ENCODE results near the gene F11.
"Not testable (repeated sequence)": the region's sequence is repeated elsewhere in the genome, so short reads cannot be mapped to it uniquely, and the experiment has no call there.

The F11 gene

GRCh38 chr4:186300659-186301390 is 34.8 kb downstream of the F11 start:
- DNase-seq = no peak

DNA sequence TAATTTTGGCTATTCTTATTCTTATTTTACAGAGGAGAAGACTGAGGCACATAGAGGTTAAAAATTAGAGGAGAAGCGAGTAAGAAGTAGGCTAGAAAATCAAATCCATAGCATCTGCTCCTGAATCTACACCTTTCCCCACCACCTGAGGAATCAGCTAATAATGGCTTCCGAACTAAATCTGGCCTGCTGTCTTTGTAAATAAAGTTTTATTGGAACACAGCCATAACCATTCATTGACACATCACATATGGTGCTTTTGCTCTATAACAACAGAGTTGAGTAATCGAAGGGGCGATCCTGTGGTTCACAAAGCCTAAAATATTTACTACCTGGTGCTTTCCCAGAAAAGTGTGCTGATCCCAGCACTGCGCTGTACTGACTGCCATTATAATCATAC is 38.2 kb downstream of the F11 start:
- DNase-seq = no peak

DNA sequence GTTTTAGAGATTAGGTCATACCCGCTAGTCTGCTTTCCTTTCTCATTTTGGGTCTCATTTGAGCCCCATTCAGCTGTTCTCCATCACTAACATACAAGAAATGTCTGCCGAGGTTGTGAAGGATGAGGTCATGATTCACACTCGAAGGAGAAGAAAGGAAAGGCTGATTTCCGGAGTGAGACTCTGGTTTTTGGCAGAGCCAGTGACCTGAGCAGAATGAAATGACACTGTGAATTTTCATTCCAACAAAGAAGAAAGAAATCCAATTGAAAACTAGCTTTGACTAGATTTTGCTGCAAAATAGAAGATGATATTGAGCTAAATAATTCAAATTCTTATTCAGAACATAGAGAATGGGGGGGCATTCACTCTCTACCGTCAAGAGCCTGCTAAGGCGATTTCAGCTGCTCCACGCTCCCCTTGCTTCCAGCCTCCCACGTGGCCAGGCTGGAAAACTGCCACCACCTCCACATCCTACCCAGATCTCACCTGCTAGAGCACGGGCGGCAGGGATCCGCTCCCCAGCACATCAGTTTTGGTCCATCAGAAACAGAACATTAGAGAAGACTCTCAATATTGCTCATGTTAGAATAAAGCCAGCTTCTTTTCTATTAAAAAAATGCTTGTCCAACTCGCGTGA is 39.0 kb downstream of the F11 start:
- DNase-seq = no peak

DNA sequence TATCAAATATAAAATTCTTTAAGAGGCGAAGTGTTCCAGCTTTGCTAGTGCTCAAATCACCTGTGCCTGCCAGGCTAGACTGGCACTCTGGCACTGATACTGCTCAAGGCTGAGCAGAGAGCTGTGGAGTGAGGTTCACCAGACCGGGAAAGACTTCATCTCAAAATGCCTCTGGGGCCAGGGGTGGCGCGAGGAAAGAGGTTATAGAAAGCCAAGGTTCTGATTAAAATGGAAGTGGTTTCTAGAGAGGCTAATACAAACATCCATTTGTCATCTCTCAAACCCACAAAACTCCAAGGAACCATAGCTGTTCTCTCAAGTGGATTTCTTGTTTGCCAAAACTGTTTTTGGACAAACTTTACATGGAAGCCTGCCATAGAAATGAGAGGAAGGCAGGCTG is 41.5 kb downstream of the F11 start:
- no peak for DNase-seq

- DNase-seq = no peak
Measured at GRCh38 chr4:186307916-186308315, 41.9 kb downstream of the F11 start.

- no peak for DNase-seq
Measured at GRCh38 chr4:186318481-186318880, 52.5 kb downstream of the F11 start.

GRCh38 chr4:186324660-186325059 is 58.7 kb downstream of the F11 start:
- not testable (repeated sequence) for DNase-seq

GRCh38 chr4:186326391-186326790 is 60.4 kb downstream of the F11 start:
- DNase-seq = no peak

DNA sequence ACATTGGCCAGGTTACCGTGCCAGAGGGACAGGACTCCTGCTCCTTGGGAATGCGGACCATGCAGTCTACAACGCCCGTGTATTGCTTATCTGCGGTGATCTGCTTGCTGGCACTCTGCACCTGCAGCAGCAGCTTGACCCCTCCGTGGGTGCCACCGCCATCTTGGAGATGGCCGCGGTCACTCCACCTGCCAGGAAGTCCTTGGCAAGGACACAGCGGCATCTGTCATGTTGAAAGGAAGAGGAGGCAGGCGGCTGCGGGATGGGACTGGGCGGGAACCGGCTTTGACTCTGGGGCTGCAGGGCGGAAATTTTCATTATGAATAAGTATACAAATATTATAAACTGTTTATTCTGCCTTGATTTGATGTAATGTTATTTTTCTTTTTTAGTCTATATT is 63.4 kb downstream of the F11 start:
- no peak for DNase-seq

- no peak for DNase-seq
Measured at GRCh38 chr4:186330368-186330767, 64.4 kb downstream of the F11 start.

DNA sequence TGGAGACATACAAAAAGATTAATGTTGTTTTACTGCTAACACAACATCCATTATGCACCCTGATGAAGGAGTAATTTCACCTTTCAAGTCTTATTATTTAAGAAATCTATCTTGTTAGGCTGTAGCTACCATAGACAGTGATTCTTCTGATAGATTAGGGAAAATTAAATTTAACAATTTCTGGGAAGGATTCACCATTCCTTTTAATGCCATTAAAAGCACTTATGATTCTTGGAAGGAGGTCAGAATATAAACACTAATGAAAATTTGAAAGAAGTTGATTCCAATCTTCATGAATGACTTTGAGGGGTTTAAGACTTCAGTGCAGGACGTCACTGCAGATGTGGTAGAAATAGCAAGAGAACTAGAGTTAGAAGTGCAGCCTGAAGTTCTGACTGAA is 69.8 kb downstream of the F11 start:
- DNase-seq = no peak

Measured in CD4-positive, alpha-beta T cell treated with Interferon alpha-2 for 1 hour (primary cell).